Stimulated activated CD4-positive, alpha-beta T cell treated with anti-CD3 and anti-CD28 coated beads, Interleukin-15, amount 100 ng/mL, for 24 hours (primary cell): ENCODE measurements around the gene SFRP5.

Source experiments
- DNase-seq: peaks from one replicate; pipeline ENCODE4 v3.0.0-alpha.2; 2020

Gene SFRP5

GRCh38 chr10:97763947-97764346 is 7.9 kb downstream of the SFRP5 start:
- DNase-seq, result no peak

GRCh38 chr10:97763411-97763810 is 8.4 kb downstream of the SFRP5 start:
- DNase-seq, result no peak

GRCh38 chr10:97762816-97763215 is 9.0 kb downstream of the SFRP5 start:
- DNase-seq, result no peak

- no peak for DNase-seq
Observed at GRCh38 chr10:97762056-97762455, 9.7 kb downstream of the SFRP5 start.

- no peak for DNase-seq
Observed at GRCh38 chr10:97761331-97761865, 10.4 kb downstream of the SFRP5 start.

GRCh38 chr10:97760461-97761257 is 11.1 kb downstream of the SFRP5 start:
- DNase-seq, result no peak

GRCh38 chr10:97759946-97760345 is 11.9 kb downstream of the SFRP5 start:
- DNase-seq, result no peak

- DNase-seq, result peak; percentile 64
Observed at GRCh38 chr10:97759158-97759887, 12.5 kb downstream of the SFRP5 start.

GRCh38 chr10:97757471-97757870 is 14.3 kb downstream of the SFRP5 start:
- DNase-seq, result no peak

GRCh38 chr10:97755718-97756117 is 16.1 kb downstream of the SFRP5 start:
- no peak for DNase-seq

GRCh38 chr10:97754726-97755125 is 17.1 kb downstream of the SFRP5 start:
- DNase-seq, result no peak

- no peak for DNase-seq
Observed at GRCh38 chr10:97752956-97753355, 18.8 kb downstream of the SFRP5 start.

GRCh38 chr10:97748116-97748515 is 23.7 kb downstream of the SFRP5 start:
- no peak for DNase-seq

GRCh38 chr10:97747573-97747972 is 24.2 kb downstream of the SFRP5 start:
- DNase-seq, result no peak

- no peak for DNase-seq
Observed at GRCh38 chr10:97744405-97745035, 27.3 kb downstream of the SFRP5 start.

- no peak for DNase-seq
Observed at GRCh38 chr10:97743169-97743943, 28.4 kb downstream of the SFRP5 start.

- no peak for DNase-seq
Observed at GRCh38 chr10:97740613-97741012, 31.2 kb downstream of the SFRP5 start.

GRCh38 chr10:97738616-97739015 is 33.2 kb downstream of the SFRP5 start:
- DNase-seq, result no peak

GRCh38 chr10:97737770-97738265 is 34.0 kb downstream of the SFRP5 start:
- DNase-seq, result no peak

- DNase-seq, result peak; percentile 99
Observed at GRCh38 chr10:97736902-97737769, 34.7 kb downstream of the SFRP5 start, which contains the start of gene ZFYVE27. Gene ZFYVE27 (plus strand): TSS chr10:97737128. CDS start chr10:97738478, 1,350 bp downstream.

- no peak for DNase-seq
Observed at GRCh38 chr10:97736403-97736901, 35.3 kb downstream of the SFRP5 start.
